Measurements from ENCODE around the gene PLXNB2. TPM values are rescaled to one million over a fixed set of nuclear protein-coding genes. Genes with fewer than 3 reads are reported as not detected.
"Not testable (repeated sequence)": the region's sequence is repeated elsewhere in the genome, so short reads cannot be mapped to it uniquely, and the experiment has no call there.

The PLXNB2 gene
- total RNA-seq, 1 experiment from 2014 or later = 31.2 TPM

DNA sequence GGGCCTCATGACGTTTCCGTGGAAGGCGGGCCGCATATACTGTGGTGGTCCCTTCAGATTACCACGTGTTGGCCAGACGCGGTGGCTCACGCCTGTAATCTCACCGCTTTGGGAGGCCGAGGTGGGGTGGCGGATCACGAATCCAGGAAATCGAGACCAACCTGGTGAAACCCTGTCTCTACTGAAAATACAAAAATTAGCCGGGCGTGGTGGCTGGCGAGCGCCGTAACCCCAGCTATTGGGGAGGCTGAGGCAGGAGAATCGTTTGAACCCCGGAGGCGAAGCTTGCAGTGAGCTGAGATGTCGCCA lies 20.2 kb upstream of the PLXNB2 start:
- DNase-seq (ENCODE audit: low read depth, low spot score) = no peak
- in situ Hi-C loops (cut with HindIII; ENCODE audit: low pct_unique_long_range_greater_than_20kb, low sequenced_read_pairs) = no loop called here

DNA sequence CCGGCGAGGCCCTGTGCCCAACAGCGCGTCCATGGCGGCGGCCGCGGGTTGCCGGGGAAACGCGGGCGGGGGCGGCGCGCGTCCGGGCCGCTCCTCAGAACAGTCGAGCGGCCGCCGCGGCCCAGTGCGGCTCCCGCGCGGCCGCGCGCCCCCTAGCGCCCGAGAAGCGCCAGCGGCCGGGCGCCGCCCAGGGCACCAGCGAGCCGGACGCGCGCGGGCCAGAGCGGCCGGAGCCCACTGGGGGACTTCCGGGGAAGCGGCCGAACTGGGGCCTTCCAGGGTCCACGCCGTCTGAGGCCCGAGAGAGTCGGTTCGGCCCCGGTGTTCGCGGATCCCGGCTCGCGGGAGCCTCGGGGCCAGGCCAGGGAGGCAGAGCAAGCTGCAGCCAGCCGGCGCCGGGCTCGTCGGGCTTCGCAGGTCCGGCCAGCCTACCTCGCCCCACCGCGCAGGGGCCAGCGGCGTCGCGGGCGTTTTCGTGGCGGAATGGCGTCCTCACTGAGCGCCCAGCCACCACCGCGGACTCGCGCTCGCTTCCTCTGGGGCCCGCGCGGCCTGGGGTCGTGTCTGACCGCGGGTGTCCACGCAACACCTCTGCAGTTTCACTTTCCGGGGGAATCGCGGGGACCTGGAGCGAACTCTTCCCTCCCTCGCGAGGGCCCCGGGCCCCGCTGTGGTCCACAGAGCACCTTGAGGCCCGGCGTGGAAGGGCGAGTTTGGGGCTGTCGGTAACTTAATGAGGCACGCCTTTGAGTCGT lies 19.7 kb upstream of the PLXNB2 start, which contains the start of gene DENND6B:
DENND6B (minus strand) TSS at position 57 of the 755 bp plus-strand sequence; CDS start at position 33, 24 bp downstream.
- in situ Hi-C loops (cut with HindIII; ENCODE audit: low pct_unique_long_range_greater_than_20kb, low sequenced_read_pairs) = no loop called here

DNA sequence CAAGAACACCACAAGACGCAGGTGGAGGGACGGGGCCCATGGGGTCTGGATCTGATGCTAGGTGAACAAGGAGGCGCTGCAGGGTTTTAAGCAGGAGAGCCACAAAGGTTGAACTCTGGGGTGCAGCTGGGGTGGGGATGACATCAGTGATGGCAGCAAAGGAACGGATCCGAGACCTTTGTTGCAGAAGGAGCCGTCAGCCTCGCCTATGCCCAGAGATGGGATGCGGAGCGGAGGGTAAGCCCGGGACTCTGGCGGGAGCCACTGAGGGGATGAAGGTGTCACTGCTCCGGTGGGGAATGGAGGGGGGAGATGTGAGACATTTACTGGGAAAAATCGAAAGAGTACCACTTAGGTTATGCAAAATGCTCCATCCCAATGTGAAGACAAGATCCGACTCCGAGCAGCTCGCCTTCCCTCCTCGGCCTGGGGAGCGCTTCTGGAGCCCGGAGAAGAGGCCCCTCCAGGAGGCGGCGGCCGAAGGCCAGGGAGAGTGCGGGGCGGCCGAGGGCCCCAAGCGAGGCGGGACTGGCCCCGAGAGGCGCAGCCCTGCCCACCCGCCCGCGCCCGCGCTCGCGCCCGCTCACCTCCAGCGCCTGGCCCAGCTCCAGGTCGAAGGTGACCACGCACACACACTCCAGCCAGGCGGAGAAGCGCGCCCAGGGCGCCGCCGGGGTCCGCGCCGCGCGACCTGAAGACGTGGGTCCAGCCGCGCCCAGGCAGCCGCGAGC lies 18.9 kb upstream of the PLXNB2 start:
- no peak for DNase-seq (ENCODE audit: low read depth, low spot score)
- in situ Hi-C loops (cut with HindIII; ENCODE audit: low pct_unique_long_range_greater_than_20kb, low sequenced_read_pairs) = no loop called here

More for the DNA sequence above, 19.7 kb upstream of the PLXNB2 start, which contains the start of gene DENND6B:
- DNase-seq (ENCODE audit: low read depth, low spot score) = peak; percentile 78

DNA sequence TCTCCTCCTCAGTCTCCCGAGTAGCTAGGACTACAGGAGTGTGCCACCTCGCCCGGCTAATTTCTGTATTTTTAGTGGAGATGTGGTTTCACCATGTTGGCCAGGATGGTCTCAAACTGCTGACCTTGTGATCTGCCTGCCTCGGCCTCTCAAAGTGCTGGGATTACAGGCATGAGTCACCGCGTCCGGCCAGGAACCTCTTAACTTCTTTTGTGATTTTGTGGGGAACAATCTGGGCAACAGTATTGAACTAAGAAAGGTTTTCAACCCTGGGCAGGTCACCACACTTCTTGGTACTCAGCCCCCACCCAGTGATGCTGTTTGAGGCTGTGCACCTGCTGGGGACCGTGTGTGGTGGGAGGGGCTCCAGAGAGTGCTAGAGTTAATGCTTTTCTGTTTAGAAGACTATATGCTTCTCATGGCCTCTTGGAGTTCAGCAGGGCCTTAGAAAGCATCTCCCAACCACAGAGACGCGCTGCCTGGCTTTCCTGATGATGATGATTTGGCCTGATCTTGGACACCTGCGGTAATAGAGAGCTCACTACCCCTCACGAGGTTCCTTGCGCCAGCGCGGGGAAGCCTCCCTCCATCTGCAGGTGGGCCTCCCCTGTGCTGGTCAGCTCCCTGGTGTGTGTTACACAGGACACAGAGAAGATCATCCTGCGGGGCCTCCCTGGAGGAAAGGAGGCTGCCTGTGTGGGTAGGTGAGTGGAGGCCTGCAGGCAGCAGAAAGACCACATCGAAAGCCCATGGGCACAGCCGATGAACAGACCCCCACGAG lies 18.2 kb upstream of the PLXNB2 start:
- in situ Hi-C loops (cut with HindIII; ENCODE audit: low pct_unique_long_range_greater_than_20kb, low sequenced_read_pairs) = no loop called here

DNA sequence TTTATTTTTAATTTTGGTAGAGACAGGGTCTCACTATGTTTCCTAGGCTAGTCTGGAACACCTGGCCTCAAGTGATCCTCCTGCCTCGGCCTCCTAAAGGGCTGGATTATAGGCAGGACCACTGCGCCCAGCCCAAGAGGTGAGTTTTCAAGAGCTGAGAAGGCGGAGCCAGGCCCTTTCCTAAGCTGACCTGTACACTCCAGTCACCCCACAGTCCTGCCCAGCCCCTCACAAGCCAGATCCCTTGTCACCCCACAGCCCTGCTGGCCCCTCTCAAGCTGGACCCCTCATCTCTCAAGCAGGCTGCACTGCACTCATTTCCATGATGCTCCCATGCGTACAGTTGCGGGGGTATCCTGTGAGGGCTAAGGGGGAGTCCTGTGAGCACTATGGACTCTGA lies 16.5 kb upstream of the PLXNB2 start:
- no peak for DNase-seq (ENCODE audit: low read depth, low spot score)
- in situ Hi-C loops (cut with HindIII; ENCODE audit: low pct_unique_long_range_greater_than_20kb, low sequenced_read_pairs) = no loop called here

More for the DNA sequence above, 18.2 kb upstream of the PLXNB2 start:
- no peak for DNase-seq (ENCODE audit: low read depth, low spot score)

DNA sequence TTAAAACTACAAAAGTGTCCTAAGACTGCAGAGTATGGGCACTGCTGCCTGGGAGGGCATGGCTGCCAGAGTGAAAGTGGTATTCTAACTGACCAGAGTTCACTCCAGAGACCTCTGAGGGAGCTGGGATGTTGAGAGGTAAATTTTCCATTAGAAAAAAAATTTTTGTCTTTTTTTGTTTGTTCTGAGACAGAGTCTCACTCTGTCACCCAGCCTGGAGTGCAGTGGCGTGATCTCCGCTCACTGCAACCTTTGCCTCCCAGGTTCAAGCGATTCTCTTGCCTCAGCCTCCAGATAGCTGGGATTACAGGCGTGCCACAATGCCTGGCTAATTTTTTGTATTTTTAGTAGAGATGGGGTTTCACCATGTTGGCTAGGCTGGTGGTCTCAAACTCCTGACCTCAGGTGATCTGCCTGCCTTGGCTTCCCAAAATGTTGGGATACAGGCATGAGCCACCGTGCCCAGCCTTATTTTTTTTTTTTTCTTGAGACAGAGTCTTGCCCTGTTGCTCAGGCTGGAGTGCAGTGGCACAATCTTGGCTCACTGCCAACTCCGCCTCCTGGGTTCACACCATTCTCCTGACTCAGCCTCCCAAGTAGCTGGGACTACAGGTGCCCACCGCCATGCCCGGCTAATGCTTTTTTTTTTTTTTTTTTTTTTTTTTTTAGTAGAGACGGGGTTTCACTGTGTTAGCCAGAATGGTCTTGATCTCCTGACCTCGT lies 15.1 kb upstream of the PLXNB2 start:
- not testable (repeated sequence) for DNase-seq (ENCODE audit: low read depth, low spot score)

DNA sequence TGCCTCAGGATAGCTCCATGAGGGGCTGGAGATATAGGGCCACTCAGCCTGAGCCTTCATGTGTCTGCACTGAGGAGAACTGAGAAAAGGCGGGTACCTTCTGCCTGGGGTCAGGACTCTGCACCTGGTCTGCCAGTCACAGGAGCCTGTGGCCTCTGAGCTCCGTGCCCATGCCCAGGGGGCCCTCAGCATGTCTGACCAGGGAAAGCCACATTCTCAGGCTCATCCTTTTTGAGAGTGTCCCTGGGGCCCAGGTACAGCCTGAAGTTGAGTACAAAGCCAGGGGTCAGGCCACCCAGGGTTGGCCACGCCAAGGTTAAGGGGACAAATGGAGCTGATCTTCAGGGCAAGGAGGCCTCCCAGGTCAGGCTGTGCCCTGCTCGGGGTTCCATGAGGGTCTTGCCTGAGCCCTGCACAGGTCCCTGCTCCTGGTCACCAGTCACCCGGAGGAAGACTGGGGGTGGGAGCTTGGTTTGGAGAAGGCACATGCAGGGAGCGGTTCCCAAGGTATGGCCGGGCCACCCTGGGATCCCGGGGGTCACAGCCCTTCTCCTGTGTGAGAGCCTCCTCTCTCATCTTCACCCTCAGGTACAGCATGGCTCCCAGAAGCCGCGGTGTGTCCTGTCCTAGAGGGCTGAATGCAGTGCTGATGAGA lies 13.4 kb upstream of the PLXNB2 start:
- no peak for DNase-seq (ENCODE audit: low read depth, low spot score)
- in situ Hi-C loops (cut with HindIII; ENCODE audit: low pct_unique_long_range_greater_than_20kb, low sequenced_read_pairs) = no loop called here

More for the DNA sequence above, 15.1 kb upstream of the PLXNB2 start:
- in situ Hi-C loops (cut with HindIII; ENCODE audit: low pct_unique_long_range_greater_than_20kb, low sequenced_read_pairs) = not testable (repeated sequence)

DNA sequence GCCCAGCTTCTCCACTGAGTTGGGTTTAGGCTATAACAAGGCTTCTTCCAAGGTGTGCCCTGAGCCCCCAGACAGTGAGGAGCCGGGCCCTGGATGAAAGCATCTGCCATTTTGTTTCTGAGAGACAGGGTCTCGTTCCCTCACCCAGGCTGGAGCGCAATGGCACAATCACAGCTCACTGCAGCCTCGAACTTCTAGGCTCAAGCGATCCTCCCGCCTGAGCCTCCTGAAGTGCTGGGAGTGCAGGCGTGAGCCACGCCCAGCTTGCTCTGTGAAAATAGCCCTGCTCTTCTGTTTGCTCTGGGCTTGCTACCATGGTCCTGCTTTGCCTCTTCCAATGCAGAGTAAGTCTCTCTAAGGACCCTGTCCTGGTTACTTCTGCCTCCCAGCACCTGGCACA lies 12.7 kb upstream of the PLXNB2 start:
- DNase-seq (ENCODE audit: low read depth, low spot score) = no peak
- in situ Hi-C loops (cut with HindIII; ENCODE audit: low pct_unique_long_range_greater_than_20kb, low sequenced_read_pairs) = no loop called here

DNA sequence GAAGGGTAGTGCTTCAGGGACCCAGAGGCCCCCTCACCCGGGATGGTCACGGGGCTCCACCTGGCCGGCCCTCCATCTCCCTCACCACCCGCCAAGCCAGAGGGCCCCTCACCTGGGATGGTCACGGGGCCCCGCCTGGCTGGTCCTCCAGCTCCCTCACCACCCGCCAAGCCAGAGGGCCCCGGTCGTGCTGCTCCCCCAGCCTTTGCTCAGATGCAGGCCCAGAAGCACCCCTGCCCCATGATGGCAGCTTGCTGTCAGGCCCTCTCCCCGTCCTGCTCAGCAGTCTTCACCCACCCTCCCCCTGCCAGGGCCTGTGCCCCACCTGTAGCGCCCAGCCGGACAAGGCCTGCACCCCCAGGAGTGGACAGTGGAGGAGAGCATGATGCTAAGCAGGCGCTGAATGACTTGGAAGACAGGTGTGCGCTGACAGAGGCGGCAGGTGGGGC lies 12.1 kb upstream of the PLXNB2 start:
- no peak for DNase-seq (ENCODE audit: low read depth, low spot score)
- in situ Hi-C loops (cut with HindIII; ENCODE audit: low pct_unique_long_range_greater_than_20kb, low sequenced_read_pairs) = no loop called here

DNA sequence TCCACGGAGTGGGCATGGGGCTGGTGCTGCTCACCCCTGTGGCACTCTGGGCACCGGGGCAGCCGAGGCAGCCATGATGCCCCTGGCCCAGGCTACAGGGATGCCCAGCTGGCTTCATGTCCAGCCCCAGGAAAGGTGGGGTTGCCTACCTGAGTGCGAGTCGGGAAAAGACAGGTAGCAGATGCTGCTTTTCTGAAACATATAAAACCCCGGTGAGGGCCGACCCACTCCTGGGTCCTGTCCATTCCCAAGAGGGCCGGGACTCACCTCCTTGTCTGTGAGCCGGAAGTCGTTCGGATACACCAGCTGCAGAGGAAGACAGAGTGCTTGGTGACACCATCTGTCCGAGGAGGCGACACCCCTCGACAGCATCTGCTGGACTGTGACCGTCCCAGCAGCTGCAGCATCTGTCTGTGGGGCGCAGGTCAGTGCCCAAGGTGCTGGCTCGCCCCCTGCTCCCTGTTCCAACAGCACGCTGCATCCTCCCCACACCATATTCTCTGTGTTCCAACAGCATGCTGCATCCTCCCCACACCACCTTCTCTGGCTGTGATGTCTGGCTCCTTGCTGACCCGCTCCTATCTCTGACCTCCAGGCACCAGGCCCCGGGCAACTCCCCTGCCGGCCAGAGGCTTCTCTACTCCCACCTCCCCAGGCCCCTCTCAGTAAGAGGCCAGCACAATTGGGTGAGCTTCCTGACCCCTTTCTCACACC lies 11.4 kb upstream of the PLXNB2 start:
- DNase-seq (ENCODE audit: low read depth, low spot score) = no peak
- in situ Hi-C loops (cut with HindIII; ENCODE audit: low pct_unique_long_range_greater_than_20kb, low sequenced_read_pairs) = no loop called here

DNA sequence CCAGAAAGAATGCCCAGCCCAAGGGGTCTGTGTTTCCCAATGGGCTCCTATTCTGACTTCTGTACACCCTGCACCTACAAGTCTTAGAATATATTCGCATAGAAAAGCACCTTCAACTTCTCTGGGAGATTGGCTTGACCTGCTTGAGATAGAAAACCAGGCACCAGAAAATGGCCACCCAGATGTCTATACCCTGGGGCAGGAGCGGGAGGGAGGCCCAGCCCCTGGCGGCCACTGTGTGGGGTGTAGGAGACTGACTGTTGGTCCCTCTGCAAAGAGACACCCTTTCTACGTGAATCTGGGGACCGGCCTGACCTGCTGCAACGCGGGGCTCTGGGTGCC lies 10.9 kb upstream of the PLXNB2 start:
- no peak for DNase-seq (ENCODE audit: low read depth, low spot score)
- in situ Hi-C loops (cut with HindIII; ENCODE audit: low pct_unique_long_range_greater_than_20kb, low sequenced_read_pairs) = no loop called here

DNA sequence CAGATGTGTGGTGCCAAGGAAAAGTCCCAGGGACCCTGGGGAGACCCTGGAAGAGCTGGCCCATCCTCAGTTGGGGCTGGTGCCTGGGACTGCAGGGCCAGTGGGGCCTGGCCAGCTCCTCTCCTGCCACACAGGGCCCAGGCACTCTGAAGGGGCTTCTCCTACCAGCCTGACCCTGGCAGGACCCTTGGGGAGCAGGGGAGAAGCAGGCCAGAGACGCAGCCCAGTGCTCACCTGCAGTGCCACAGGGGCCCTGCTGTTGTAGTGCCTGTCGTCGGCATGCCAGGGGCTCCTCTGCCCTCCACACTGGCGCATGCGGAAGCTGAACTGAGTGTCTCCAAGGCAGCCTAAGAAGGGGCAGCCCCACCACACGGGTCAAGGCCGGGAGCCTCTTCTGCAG lies 10.2 kb upstream of the PLXNB2 start:
- in situ Hi-C loops (cut with HindIII; ENCODE audit: low pct_unique_long_range_greater_than_20kb, low sequenced_read_pairs) = no loop called here
- no peak for DNase-seq (ENCODE audit: low read depth, low spot score)

DNA sequence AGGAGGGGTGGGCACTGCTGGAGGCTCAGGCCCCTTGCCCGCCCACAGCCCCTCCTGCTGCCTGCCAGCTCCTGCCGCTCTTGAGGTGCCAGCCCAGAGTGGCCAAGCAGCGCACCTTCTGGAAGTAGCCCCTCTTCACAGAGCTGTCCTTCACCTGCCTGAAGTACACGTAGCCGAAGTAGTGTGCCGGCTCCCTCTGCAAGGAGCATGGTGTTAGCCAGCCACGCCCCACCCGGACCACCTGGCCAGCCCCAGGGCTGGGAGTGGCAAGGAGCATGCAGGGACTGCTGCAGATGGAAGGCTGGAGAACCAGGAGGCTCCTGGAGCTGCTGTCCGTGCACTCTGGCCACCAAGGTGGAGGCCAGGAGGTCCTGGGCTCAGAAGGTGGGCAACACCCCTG lies 9.7 kb upstream of the PLXNB2 start:
- no peak for DNase-seq (ENCODE audit: low read depth, low spot score)
- in situ Hi-C loops (cut with HindIII; ENCODE audit: low pct_unique_long_range_greater_than_20kb, low sequenced_read_pairs) = no loop called here

DNA sequence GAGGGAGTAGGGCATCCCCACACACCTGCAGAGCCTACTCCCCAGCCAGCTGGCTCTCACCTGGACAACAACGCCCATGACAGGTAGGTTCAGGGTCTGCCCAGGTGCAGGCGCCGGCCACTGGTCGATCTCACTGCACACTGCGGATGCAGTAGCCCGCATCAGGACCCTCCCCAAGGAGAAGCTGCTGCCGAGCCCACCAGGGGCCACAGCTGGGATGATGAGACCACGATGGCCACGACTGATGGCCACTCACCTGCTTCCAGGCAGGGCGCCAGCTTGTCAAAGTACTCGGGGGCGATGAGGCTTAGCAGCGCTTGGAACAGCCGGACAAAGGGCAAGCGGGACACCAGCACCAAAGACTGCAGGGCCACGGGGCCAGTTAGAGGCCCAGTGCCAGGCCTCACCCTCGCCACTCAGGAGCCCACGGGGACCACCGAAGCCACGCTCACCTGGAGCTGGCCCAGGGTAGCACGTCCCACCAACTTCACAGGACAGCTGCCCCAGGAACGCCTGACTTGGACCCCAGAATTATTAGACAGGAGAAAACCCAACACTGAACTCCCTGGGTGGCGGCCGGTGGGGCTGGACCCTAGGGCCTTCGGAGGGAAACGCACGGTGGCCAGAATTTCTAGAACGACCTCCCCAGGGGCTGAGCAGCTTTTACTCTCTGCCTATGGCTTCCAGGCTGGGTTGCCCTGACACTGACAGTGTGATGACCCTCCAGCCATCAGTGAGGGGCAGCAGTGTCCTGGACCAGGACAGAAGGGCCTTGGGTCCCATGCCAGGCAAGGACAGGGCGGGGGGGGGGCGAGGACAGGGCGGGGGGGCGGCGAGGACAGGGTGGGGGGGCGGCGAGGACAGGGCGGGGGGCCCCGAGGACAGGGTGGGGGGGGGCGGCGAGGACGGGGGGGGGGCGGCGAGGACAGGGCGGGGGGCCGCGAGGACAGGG lies 8.9 kb upstream of the PLXNB2 start:
- in situ Hi-C loops (cut with HindIII; ENCODE audit: low pct_unique_long_range_greater_than_20kb, low sequenced_read_pairs) = no loop called here
- DNase-seq (ENCODE audit: low read depth, low spot score) = no peak

DNA sequence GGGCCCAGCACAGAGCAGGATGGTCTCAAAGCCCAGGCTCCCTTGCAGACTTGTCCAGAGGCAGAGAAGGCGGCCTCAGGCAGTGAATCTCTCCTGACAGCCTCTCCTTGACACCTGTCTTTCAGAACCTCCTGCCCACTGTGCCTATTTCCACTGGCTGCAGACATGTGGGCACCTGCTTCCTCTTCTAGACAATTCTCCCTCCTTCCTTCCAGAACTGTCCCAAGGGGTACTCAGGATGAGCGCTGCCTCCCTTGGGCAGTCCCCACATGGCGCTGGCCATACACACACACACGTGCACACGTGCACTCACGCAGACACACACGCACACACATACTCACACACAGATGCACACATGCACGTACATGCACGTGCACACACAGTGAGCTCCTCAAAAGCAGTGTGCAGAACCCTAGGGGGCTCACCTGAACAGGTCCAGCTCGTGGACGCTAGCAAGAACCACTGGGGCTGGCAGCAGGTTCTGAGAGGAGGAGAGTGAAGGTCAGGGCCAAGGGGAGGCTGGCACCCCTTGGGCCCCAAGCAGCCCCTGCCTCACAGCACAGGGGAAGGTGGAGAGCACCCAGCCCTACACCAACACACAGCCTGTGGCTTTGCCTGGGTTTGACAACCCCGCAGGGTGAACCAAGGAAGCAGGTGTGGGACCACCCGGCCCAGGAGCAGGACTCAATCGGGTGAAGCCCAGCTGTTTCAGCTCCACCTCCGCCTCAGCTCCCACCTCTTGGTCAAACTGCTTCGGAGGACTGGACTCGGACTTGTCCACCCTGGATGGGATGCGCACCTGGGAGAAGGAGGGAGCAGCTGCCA lies 8.1 kb upstream of the PLXNB2 start:
- no peak for DNase-seq (ENCODE audit: low read depth, low spot score)
- in situ Hi-C loops (cut with HindIII; ENCODE audit: low pct_unique_long_range_greater_than_20kb, low sequenced_read_pairs) = no loop called here

Measured in SK-MEL-5 (cell line).